Omental fat pad (tissue), 4 donors: ENCODE results near the gene EFCAB6. TPM values are rescaled to one million over a fixed set of nuclear protein-coding genes. Genes with fewer than 3 reads are reported as not detected.

Source experiments
- ATAC-seq: fragments of 150-250 bp; one replicate; pipeline ENCODE4 v1.9.1; 2016; ENCODE audit warnings: mild to moderate bottlenecking, moderate library complexity; ENCODE audit not compliant: low FRiP score
- DNase-seq: peaks from one replicate; pipeline ENCODE4 v3.0.0-alpha.2; 2019; ENCODE audit warnings: low spot score
- total RNA-seq, 4 donors: library from RNA; depleted of rRNA; stranded (reverse); fragments of >200 nt; gene quantifications; one replicate each; pipeline ENCODE4 v1.1.0, GENCODE V29; 2016
- TF ChIP-seq, protein P1 (sequence below), 3 donors: fragments of 450-650 bp; IDR thresholded peaks; one replicate each; pipeline ENCODE4 v1.5.1; 2016 to 2017; ENCODE audit warnings: antibody characterized with exemption in 3 of 3, mild to moderate bottlenecking in 3 of 3, moderate library complexity in 2 of 3

Gene EFCAB6
- total RNA-seq, 4 donors from 2014 or later = 0.48 to 3.2 (median 1.9) TPM

DNA sequence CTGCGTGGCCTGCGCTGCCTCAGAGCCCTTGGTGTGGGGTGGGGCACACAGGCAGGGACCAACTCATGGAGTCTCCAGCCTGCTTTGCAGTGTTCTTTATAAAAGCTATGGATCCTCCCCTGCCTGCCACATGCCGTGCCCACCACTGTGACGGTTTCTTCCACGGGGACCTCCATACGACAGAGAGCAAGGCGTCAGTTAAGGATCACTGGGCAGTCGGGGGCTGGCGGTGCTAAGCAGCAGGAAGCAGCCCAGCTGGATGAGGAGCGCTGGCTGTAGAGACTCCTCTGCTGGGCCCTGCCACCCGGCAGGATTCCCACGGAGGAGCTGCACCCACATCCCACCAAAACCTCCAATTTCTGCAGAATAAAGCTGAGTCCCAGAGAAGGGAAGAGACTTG lies 23.1 kb upstream of the EFCAB6 start:
- DNase-seq (no peak), ATAC-seq (no peak)
- TF ChIP-seq, protein P1, sequence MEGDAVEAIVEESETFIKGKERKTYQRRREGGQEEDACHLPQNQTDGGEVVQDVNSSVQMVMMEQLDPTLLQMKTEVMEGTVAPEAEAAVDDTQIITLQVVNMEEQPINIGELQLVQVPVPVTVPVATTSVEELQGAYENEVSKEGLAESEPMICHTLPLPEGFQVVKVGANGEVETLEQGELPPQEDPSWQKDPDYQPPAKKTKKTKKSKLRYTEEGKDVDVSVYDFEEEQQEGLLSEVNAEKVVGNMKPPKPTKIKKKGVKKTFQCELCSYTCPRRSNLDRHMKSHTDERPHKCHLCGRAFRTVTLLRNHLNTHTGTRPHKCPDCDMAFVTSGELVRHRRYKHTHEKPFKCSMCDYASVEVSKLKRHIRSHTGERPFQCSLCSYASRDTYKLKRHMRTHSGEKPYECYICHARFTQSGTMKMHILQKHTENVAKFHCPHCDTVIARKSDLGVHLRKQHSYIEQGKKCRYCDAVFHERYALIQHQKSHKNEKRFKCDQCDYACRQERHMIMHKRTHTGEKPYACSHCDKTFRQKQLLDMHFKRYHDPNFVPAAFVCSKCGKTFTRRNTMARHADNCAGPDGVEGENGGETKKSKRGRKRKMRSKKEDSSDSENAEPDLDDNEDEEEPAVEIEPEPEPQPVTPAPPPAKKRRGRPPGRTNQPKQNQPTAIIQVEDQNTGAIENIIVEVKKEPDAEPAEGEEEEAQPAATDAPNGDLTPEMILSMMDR (IDR thresholded peaks at IDR 0.05) = no peak

GRCh38 chr22:43833286-43834240 lies 21.5 kb upstream of the EFCAB6 start:
- TF ChIP-seq, protein P1 (IDR thresholded peaks at IDR 0.05) = no peak
- no peak for DNase-seq
- ATAC-seq = no peak

DNA sequence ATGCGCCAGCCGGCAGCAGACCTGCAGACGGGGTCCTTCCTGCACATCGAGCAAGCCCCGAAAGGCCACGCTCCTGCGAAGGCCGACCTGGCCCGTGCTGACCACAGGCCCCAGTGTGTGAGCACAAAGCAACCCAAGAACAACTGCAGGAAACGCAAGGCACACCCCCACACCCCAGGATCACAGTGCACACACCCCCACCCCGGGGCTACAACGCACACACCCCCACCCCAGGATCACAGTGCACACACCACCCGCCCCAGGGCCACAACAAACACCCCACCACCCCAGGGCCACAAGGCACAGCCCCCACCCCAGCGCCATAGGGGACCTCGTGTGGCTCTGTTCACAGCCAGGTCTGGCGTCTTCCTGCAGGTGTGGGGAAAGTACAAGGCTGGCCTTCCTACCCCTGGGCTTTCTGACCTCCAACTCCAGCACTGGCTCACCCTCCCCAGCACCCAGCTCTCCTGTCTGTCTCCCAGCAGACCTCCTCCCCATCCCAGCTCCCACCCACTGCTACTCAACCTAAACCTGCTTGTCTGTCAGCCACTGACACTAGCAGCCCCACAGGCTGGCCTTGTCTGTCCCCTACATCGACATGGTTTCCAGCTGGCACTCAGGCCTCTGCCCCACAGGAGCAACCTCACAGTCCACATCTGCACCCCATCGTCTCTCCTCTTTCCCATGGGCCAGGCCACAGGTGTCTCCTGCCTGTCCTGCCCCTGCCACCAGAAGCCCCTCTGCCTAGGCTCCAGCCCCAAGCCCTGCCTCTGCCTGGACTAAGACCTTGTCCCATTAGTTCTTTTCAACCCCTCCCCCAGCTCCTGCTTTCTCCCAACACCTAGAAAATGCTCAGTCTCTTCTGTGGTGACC lies 20.5 kb upstream of the EFCAB6 start:
- no peak for ATAC-seq
- TF ChIP-seq, protein P1 (IDR thresholded peaks at IDR 0.05) = no peak
- DNase-seq = no peak

DNA sequence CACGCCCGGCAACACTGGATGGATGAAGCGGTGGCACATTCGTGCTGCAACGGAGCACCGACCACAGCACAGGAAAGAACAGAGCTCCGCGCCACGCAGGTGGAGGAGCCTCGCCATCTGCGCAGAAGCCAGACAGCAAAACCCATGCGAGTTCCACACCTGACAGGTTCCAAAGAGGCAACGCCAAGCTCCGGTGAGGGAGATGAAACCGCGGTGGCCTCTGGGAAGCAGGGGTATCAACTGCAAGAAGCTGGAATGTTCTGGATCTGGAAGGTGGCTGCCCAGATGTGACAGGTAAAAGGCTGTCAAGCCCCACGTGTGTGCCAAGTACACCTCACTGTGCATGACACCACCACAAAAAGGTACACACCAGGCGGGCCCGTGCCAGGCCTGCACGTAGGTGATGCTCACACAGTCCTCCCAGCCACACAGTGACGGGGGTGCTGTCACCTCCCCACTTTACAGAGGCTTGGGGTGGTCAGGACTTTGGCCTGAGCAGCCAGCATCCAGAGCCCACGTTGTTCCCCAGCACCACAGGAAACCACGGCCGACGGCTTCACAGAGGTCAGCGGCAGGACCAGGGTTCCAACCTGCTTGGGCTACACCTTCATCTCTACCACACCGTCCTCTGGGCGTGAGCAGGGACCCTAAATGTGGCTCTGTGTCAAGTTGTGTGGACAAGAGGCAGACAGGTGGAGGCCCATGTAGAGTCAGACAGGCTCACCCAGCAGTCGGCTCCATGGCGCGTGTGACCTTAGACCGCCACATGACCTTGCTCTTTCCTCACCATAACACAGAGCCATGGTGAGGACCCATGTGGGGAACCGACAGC lies 19.7 kb upstream of the EFCAB6 start:
- DNase-seq = no peak

DNA sequence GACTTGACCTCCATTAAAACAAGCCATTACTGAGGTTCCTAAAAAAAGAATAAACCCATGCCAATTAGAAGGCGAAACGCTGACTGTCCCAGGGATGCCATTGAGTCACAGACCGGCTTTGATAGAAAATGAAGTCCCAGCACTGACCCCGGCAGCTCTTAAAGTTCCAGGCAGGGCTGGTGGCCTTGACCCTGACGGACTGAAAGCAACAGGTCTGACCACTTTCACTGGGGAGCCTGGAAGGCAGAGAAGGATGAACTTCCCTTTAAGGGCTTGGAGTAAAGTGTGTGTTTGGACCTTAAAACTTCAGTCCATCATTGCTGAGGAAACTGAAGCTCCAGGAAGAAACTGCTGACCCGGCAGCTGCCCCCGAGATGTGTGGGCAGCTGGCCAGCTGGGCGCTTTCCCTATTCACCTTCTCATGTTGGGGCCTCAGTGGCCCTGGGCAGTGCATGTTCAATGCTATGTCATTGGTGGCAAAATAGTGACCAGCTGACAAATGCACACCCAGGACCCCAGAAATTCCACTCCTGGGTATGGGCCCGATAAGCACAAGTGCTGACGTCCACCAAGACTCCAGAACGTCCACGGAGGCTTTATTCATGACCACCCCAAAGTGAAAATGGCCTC lies 18.9 kb upstream of the EFCAB6 start:
- TF ChIP-seq, protein P1 (IDR thresholded peaks at IDR 0.05) = no peak
- ATAC-seq (no peak), DNase-seq (no peak)

More for the DNA sequence above, 19.7 kb upstream of the EFCAB6 start:
- TF ChIP-seq, protein P1 (IDR thresholded peaks at IDR 0.05) = no peak
- ATAC-seq = no peak
